Astrocyte (in vitro differentiated cells and primary cell): ENCODE results near the gene ZDHHC21. TPM values are rescaled to one million over a fixed set of nuclear protein-coding genes. Genes with fewer than 3 reads are reported as not detected.

Experiments used
- DNase-seq: peaks from one replicate; pipeline ENCODE4 v3.0.0-alpha.2; 2010; ENCODE audit warnings: low read depth
- FAIRE-seq: peaks from 2 replicates; lab custom pipeline; 2011; peaks lifted over from hg19 to GRCh38; lab: Jason Lieb, UNC
- H2AFZ ChIP-seq: 2 replicates; pipeline ENCODE4 v1.6.0; 2012; ENCODE audit warnings: low read depth, low read length, inconsistent platforms
- H3K27ac ChIP-seq: 2 replicates; pipeline ENCODE4 v1.5.1; 2011; ENCODE audit warnings: low read depth, low read length, inconsistent platforms
- H3K27me3 ChIP-seq: 2 replicates; pipeline ENCODE4 v1.6.0; 2011; ENCODE audit warnings: low read length, inconsistent platforms; ENCODE audit not compliant: insufficient read depth
- H3K36me3 ChIP-seq: 2 replicates; pipeline ENCODE4 v1.5.1; 2011; ENCODE audit warnings: low read length, inconsistent platforms; ENCODE audit not compliant: insufficient read depth
- H3K4me1 ChIP-seq: 2 replicates; pipeline ENCODE4 v1.5.1; 2011; ENCODE audit warnings: low read length, inconsistent platforms; ENCODE audit not compliant: insufficient read depth
- H3K4me2 ChIP-seq: 2 replicates; pipeline ENCODE4 v1.6.0; 2012; ENCODE audit warnings: low read length, inconsistent platforms
- H3K4me3 ChIP-seq: 2 replicates; pipeline ENCODE4 v1.5.1; 2011; ENCODE audit warnings: low read depth, mild to moderate bottlenecking, low read length, inconsistent platforms; ENCODE audit not compliant: insufficient read depth
- H3K79me2 ChIP-seq: 2 replicates; pipeline ENCODE4 v1.6.0; 2012; ENCODE audit warnings: mild to moderate bottlenecking, low read length, inconsistent platforms; ENCODE audit not compliant: insufficient read depth
- H3K9ac ChIP-seq: 2 replicates; pipeline ENCODE4 v1.6.0; 2012; ENCODE audit warnings: mild to moderate bottlenecking, low read length, inconsistent platforms
- H3K9me3 ChIP-seq: 2 replicates; pipeline ENCODE4 v1.5.1; 2012; ENCODE audit warnings: low read depth, mild to moderate bottlenecking, low read length, inconsistent platforms; ENCODE audit not compliant: insufficient read depth
- H4K20me1 ChIP-seq: 2 replicates; pipeline ENCODE4 v1.6.0; 2012; ENCODE audit warnings: low read length, inconsistent platforms; ENCODE audit not compliant: insufficient read depth
- H3K27ac Mint-ChIP-seq: one replicate; pipeline ENCODE4 v1.8.0; 2021; ENCODE audit warnings: mild to moderate bottlenecking, mixed read lengths; ENCODE audit not compliant: unreplicated experiment
- H3K27me3 Mint-ChIP-seq: one replicate; pipeline ENCODE4 v1.8.0; 2021; ENCODE audit warnings: low read depth, mixed read lengths; ENCODE audit not compliant: unreplicated experiment
- H3K36me3 Mint-ChIP-seq: one replicate; pipeline ENCODE4 v1.8.0; 2021; ENCODE audit warnings: low read depth, mixed read lengths; ENCODE audit not compliant: unreplicated experiment
- H3K4me1 Mint-ChIP-seq: one replicate; pipeline ENCODE4 v1.8.0; 2021; ENCODE audit warnings: low read depth, mixed read lengths; ENCODE audit not compliant: unreplicated experiment
- H3K4me3 Mint-ChIP-seq: one replicate; pipeline ENCODE4 v1.8.0; 2021; ENCODE audit warnings: mild to moderate bottlenecking, moderate library complexity, mixed read lengths; ENCODE audit not compliant: unreplicated experiment
- H3K9me3 Mint-ChIP-seq: one replicate; pipeline ENCODE4 v1.8.0; 2021; ENCODE audit warnings: mild to moderate bottlenecking, mixed read lengths; ENCODE audit not compliant: unreplicated experiment
- EZH2 ChIP-seq: IDR thresholded peaks from 2 replicates; pipeline ENCODE4 v1.6.1; 2012; ENCODE audit warnings: mild to moderate bottlenecking, low read length, inconsistent platforms; ENCODE audit not compliant: insufficient read depth
- total RNA-seq: library from RNA; stranded (reverse); gene quantifications from 2 replicates; pipeline ENCODE4 v1.2.1, GENCODE V29; 2021
- TF ChIP-seq, protein P1 (sequence below): IDR thresholded peaks from 2 replicates; pipeline ENCODE4 v1.5.1; 2011; ENCODE audit warnings: low read depth, mild to moderate bottlenecking, inconsistent platforms, low read length, moderate library complexity; ENCODE audit not compliant: insufficient read depth

Gene ZDHHC21
- total RNA-seq, 1 donor from 2014 or later, result 9.8 TPM

- H3K27me3 ChIP-seq, result no peaks in the 10 kb centered on the region
- no peak overlapping the region for H3K27ac ChIP-seq
- H3K9me3 ChIP-seq, result no peaks in the 10 kb centered on the region
- no peaks in the 10 kb centered on the region for H3K36me3 ChIP-seq
- Mint-ChIP-seq H3K27me3 (no peaks in the 10 kb centered on the region), H3K4me3 (no peak overlapping the region), H3K27ac (no peak overlapping the region), H3K4me1 (no peaks in the 10 kb centered on the region), H3K9me3 (no peaks in the 10 kb centered on the region), H3K36me3 (peaks cover 4% of the 10 kb centered on the region)
- FAIRE-seq (peak; percentile 67), DNase-seq (no peak)
- H3K79me2 ChIP-seq, result no peaks in the 10 kb centered on the region
- no peak overlapping the region for H3K4me3 ChIP-seq
- no peak overlapping the region for H3K4me2 ChIP-seq
- no peaks in the 10 kb centered on the region for H3K4me1 ChIP-seq
- no peak overlapping the region for H2AFZ ChIP-seq
- H4K20me1 ChIP-seq, result no peaks in the 10 kb centered on the region
- H3K9ac ChIP-seq, result no peak overlapping the region
- TF ChIP-seq, protein P1, sequence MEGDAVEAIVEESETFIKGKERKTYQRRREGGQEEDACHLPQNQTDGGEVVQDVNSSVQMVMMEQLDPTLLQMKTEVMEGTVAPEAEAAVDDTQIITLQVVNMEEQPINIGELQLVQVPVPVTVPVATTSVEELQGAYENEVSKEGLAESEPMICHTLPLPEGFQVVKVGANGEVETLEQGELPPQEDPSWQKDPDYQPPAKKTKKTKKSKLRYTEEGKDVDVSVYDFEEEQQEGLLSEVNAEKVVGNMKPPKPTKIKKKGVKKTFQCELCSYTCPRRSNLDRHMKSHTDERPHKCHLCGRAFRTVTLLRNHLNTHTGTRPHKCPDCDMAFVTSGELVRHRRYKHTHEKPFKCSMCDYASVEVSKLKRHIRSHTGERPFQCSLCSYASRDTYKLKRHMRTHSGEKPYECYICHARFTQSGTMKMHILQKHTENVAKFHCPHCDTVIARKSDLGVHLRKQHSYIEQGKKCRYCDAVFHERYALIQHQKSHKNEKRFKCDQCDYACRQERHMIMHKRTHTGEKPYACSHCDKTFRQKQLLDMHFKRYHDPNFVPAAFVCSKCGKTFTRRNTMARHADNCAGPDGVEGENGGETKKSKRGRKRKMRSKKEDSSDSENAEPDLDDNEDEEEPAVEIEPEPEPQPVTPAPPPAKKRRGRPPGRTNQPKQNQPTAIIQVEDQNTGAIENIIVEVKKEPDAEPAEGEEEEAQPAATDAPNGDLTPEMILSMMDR, result peak; percentile 57
- no peak for TF ChIP-seq EZH2
Measured at GRCh38 chr9:14661421-14662059, 31.7 kb downstream of the ZDHHC21 start.

DNA sequence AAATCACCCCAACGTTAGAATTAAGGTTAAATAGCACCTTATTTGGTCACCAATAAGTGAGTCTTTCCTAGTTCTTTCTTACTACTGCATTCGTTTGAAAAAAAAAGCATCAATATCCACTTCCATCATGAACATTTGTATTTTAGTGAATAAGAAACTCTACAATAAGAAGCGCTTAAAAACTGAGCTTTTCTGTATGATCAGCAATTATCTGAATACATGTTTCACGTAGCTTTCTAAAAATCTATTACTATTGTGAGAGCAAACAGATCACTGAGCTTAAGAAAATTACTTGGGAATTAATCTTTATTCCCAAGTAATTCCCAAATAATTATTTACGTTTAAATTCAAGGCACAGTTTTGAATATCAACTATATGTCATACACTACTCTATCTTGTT is 32.5 kb downstream of the ZDHHC21 start:
- FAIRE-seq (no peak), DNase-seq (no peak)
- Mint-ChIP-seq H3K27me3 (no peaks in the 10 kb centered on the region), H3K4me1 (no peaks in the 10 kb centered on the region), H3K27ac (no peak overlapping the region), H3K9me3 (no peaks in the 10 kb centered on the region), H3K4me3 (no peak overlapping the region), H3K36me3 (peaks cover 4% of the 10 kb centered on the region)
- TF ChIP-seq EZH2, result no peak
- TF ChIP-seq, protein P1, result no peak
- H3K27me3 ChIP-seq, result no peaks in the 10 kb centered on the region
- H3K4me2 ChIP-seq, result no peak overlapping the region
- no peaks in the 10 kb centered on the region for H3K9me3 ChIP-seq
- H4K20me1 ChIP-seq, result no peaks in the 10 kb centered on the region
- H3K4me1 ChIP-seq, result no peaks in the 10 kb centered on the region
- no peak overlapping the region for H3K27ac ChIP-seq
- no peak overlapping the region for H3K9ac ChIP-seq
- H3K36me3 ChIP-seq, result no peaks in the 10 kb centered on the region
- no peaks in the 10 kb centered on the region for H3K79me2 ChIP-seq
- no peak overlapping the region for H3K4me3 ChIP-seq
- H2AFZ ChIP-seq, result no peak overlapping the region

GRCh38 chr9:14654932-14655331 is 38.3 kb downstream of the ZDHHC21 start:
- TF ChIP-seq, protein P1, result no peak
- TF ChIP-seq EZH2, result no peak
- H3K27me3 ChIP-seq, result no peaks in the 10 kb centered on the region
- FAIRE-seq, result no peak
- no peak overlapping the region for H3K9ac ChIP-seq
- Mint-ChIP-seq H3K36me3 (peaks cover 12% of the 10 kb centered on the region), H3K4me3 (no peak overlapping the region), H3K27me3 (no peaks in the 10 kb centered on the region), H3K27ac (no peak overlapping the region), H3K4me1 (no peaks in the 10 kb centered on the region), H3K9me3 (peaks cover 9% of the 10 kb centered on the region)
- H3K4me2 ChIP-seq, result no peak overlapping the region
- H3K9me3 ChIP-seq, result no peaks in the 10 kb centered on the region
- peaks cover 7% of the 10 kb centered on the region for H3K36me3 ChIP-seq
- H3K4me1 ChIP-seq, result no peaks in the 10 kb centered on the region
- H3K27ac ChIP-seq, result no peak overlapping the region
- no peak overlapping the region for H3K4me3 ChIP-seq
- no peak for DNase-seq
- H4K20me1 ChIP-seq, result no peaks in the 10 kb centered on the region
- H3K79me2 ChIP-seq, result no peaks in the 10 kb centered on the region
- no peak overlapping the region for H2AFZ ChIP-seq
